Stimulated activated memory B cell treated with anti-CD40 and anti-IgM and Interleukin-4, amounts not matched to agents 10 μg/mL and 1 μg/mL and 100 μg/mL, for 72 hours (primary cell): Measurements from ENCODE around the gene DAD1.

Source experiments
- ATAC-seq: fragments of 150-1000 bp; cut with Tn5 transposase; 2 replicates; pipeline ENCODE4 v1.10.0; 2021
- H3K27ac Mint-ChIP-seq: one replicate; pipeline ENCODE4 v1.8.0; 2022; ENCODE audit warnings: mild to moderate bottlenecking, mixed read lengths
- H3K27me3 Mint-ChIP-seq: one replicate; pipeline ENCODE4 v1.8.0; 2022; ENCODE audit warnings: mixed read lengths
- H3K36me3 Mint-ChIP-seq: one replicate; pipeline ENCODE4 v1.8.0; 2022; ENCODE audit warnings: mixed read lengths
- H3K4me1 Mint-ChIP-seq: one replicate; pipeline ENCODE4 v1.8.0; 2022; ENCODE audit warnings: mixed read lengths
- H3K4me3 Mint-ChIP-seq: one replicate; pipeline ENCODE4 v1.8.0; 2022; ENCODE audit warnings: mild to moderate bottlenecking, moderate library complexity, mixed read lengths
- H3K9me3 Mint-ChIP-seq: one replicate; pipeline ENCODE4 v1.8.0; 2022; ENCODE audit warnings: mixed read lengths

The DAD1 gene

DNA sequence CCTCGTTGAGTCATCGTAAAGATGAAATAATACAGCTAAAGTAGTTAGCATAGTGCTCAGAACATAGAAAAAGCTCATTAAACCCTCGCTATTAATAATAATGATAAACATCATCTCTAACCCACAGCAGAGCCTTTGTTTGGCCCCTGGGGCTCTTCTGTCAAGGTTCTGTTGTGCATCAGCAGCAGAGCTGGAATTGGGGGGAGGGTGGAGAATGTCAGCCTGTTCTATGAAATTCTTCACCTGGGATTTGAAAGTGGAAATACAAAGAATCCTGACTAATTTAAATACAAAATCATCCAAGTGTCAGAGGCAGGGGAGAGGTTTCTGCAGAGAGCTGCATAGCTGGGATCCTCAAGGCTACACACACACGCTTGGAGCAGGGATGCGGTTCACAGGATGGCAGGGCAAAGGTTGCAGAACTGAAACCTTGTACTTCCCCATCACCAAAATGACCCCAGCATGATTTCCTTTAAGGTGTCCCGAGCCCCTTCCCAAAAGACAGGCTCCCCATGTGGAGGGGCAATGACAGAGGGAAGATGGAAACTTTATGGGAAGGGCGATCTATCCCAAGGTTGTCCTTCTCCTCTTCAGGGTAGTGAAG, 71.8 kb downstream of the DAD1 start:
- peak; percentile 75 for ATAC-seq
- H3K36me3 Mint-ChIP-seq: peaks cover 6% of the 10 kb centered on the region
- no peaks in the 10 kb centered on the region for H3K27me3 Mint-ChIP-seq
- no peaks in the 10 kb centered on the region for H3K9me3 Mint-ChIP-seq
- peak overlapping the region; percentile 22 for H3K4me3 Mint-ChIP-seq
- peaks cover 90% of the 10 kb centered on the region for H3K4me1 Mint-ChIP-seq
- H3K27ac Mint-ChIP-seq: peak overlapping the region; percentile 74

DNA sequence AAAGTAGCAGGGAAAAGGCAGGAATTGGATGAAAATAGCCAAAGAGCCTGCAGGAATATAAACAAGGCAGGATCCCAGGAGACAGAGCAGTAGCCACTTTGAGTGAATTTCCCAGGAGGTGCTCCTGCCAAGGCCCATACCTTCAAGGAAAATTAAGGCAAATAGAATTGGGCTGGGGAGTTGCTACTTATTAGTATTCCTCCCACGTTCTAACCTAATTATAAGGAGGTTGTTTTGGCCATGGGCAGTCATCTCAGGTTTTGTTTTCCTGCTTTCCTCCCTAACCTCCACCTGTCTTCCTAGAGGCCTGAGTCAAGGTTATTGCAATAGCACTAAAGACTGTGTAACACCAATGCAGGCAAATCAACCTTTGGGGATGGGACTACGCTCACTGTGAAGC, 73.1 kb downstream of the DAD1 start:
- Mint-ChIP-seq H3K27me3 (no peaks in the 10 kb centered on the region), H3K9me3 (no peaks in the 10 kb centered on the region), H3K4me3 (no peak overlapping the region), H3K27ac (peak overlapping the region; percentile 74), H3K36me3 (peaks cover 6% of the 10 kb centered on the region), H3K4me1 (peaks cover 86% of the 10 kb centered on the region)
- ATAC-seq: no peak
